PC-3 (cell line): ENCODE data around the gene CTNNBIP1. TPM values are rescaled to one million over a fixed set of nuclear protein-coding genes. Genes with fewer than 3 reads are reported as not detected.

Experiments used
- ATAC-seq: fragments of 200-7000 bp; cut with Tn5 transposase; 2 replicates; pipeline ENCODE4 v1.9.1; 2020; ENCODE audit warnings: mild to moderate bottlenecking, moderate library complexity
- BruUV-seq: library from RNA; stranded (reverse); fragments of 400-500 nt; replicated peaks from 2 replicates; lab custom pipeline; 2021; lab: Mats Ljungman, UMichigan
- CTCF ChIA-PET: fragments of 300-600 bp; sonication (Branson Sonifier 250); formaldehyde crosslinking; loops from one replicate; lab custom pipeline; 2022; ENCODE audit warnings: antibody characterized with exemption; lab: Charles Lee
- POLR2A ChIA-PET: fragments of 300-600 bp; sonication (Branson Sonifier 250); formaldehyde crosslinking; loops from one replicate; lab custom pipeline; 2022; ENCODE audit warnings: antibody characterized with exemption; ENCODE audit not compliant: unreplicated experiment; lab: Charles Lee
- DNase-seq: peaks from one replicate; pipeline ENCODE4 v3.0.0-alpha.2; 2015
- H2AFZ ChIP-seq: fragments of 300-600 bp; sonication (generic); 2 replicates; pipeline ENCODE4 v1.6.0; 2016; ENCODE audit warnings: antibody characterized with exemption, low read length
- H3F3A ChIP-seq: fragments of 300-600 bp; sonication (generic); one replicate; pipeline ENCODE4 v1.6.0; 2017; ENCODE audit warnings: antibody characterized with exemption, low read length, control low read depth, mild to moderate bottlenecking; ENCODE audit not compliant: unreplicated experiment
- H3K27ac ChIP-seq: fragments of 300-600 bp; sonication (generic); 2 replicates; pipeline ENCODE4 v1.5.1; 2016; ENCODE audit warnings: mild to moderate bottlenecking, low read length
- H3K27me3 ChIP-seq: fragments of 300-600 bp; sonication (generic); 2 replicates; pipeline ENCODE4 v1.6.1; 2016; ENCODE audit warnings: low read length, mixed read lengths
- H3K36me3 ChIP-seq: fragments of 300-600 bp; sonication (generic); 2 replicates; pipeline ENCODE4 v1.6.1; 2016; ENCODE audit warnings: low read depth, mixed run types, low read length, mixed read lengths
- H3K4me1 ChIP-seq: fragments of 300-600 bp; sonication (generic); 2 replicates; pipeline ENCODE4 v1.5.1; 2016; ENCODE audit warnings: low read length; ENCODE audit not compliant: insufficient read depth
- H3K4me2 ChIP-seq: fragments of 300-600 bp; sonication (generic); 2 replicates; pipeline ENCODE4 v1.6.0; 2016; ENCODE audit warnings: low read length
- H3K4me3 ChIP-seq: fragments of 300-600 bp; sonication (generic); 2 replicates; pipeline ENCODE4 v1.5.1; 2016; ENCODE audit warnings: mild to moderate bottlenecking, low read length, mixed read lengths
- H3K79me2 ChIP-seq: fragments of 300-600 bp; sonication (generic); 2 replicates; pipeline ENCODE4 v1.6.1; 2017; ENCODE audit warnings: low read length, mixed read lengths
- H3K9ac ChIP-seq: fragments of 300-600 bp; sonication (generic); 2 replicates; pipeline ENCODE4 v1.6.0; 2016; ENCODE audit warnings: mild to moderate bottlenecking, low read length
- H3K9me2 ChIP-seq: fragments of 300-600 bp; sonication (generic); replicated peaks from 2 replicates; pipeline ENCODE4 v1.6.1; 2016; ENCODE audit warnings: mixed run types, low read length, mixed read lengths
- H3K9me3 ChIP-seq: fragments of 300-600 bp; sonication (generic); 2 replicates; pipeline ENCODE4 v1.6.1; 2016; ENCODE audit warnings: low read length, mixed read lengths
- H4K20me1 ChIP-seq: fragments of 300-600 bp; sonication (generic); 2 replicates; pipeline ENCODE4 v1.6.1; 2016; ENCODE audit warnings: low read length, mixed read lengths
- CTCF ChIP-seq: fragments of 300-600 bp; sonication (generic); conservative IDR thresholded peaks from 2 replicates; pipeline ENCODE4 v1.5.1; 2017; ENCODE audit warnings: antibody characterized with exemption, low read depth, mild to moderate bottlenecking, low read length
- EZH2 ChIP-seq: fragments of 300-600 bp; sonication (generic); IDR thresholded peaks from one replicate; pipeline ENCODE4 v1.6.1; 2017; ENCODE audit warnings: antibody characterized with exemption, mild to moderate bottlenecking, low read length; ENCODE audit not compliant: unreplicated experiment
- EZH2phosphoT487 ChIP-seq: fragments of 300-600 bp; sonication (generic); IDR thresholded peaks from 2 replicates; pipeline ENCODE4 v1.6.1; 2018; ENCODE audit warnings: mild to moderate bottlenecking, antibody characterized with exemption, low read length, borderline replicate concordance
- intact Hi-C: fragments of 100-400 bp; cut with micrococcal nuclease; formaldehyde crosslinking; loops from 2 replicates; pipeline ENCODE4 v1.9.0; 2023
- total RNA-seq: library from RNA; depleted of rRNA; stranded (reverse); fragments of >200 nt; gene quantifications from 2 replicates; pipeline ENCODE4 v1.2.3, GENCODE V29; 2014; rRNA removed

Gene CTNNBIP1
- total RNA-seq, 1 experiment from 2014 or later = 78.1 TPM

GRCh38 chr1:9801909-9802308, 108.2 kb downstream of the CTNNBIP1 start:
- POLR2A ChIA-PET = no interaction called here
- intact Hi-C loops = no loop called here
- H3K4me1 ChIP-seq = no peaks in the 10 kb centered on the region
- no peak overlapping the region for H3K9ac ChIP-seq
- H4K20me1 ChIP-seq = peaks cover 15% of the 10 kb centered on the region; the same call in 1 of the 2 replicates
- peaks cover 91% of the 10 kb centered on the region for H3K79me2 ChIP-seq
- no TSS peak for BruUV-seq
- H3K9me3 ChIP-seq = no peaks in the 10 kb centered on the region
- ATAC-seq (no peak), DNase-seq (no peak)
- H3K27ac ChIP-seq = no peak overlapping the region
- H2AFZ ChIP-seq = no peak overlapping the region
- no peaks in the 10 kb centered on the region for H3F3A ChIP-seq
- TF ChIP-seq CTCF (no peak), EZH2 (no peak), EZH2phosphoT487 (no peak)
- H3K9me2 ChIP-seq = no peaks in the 10 kb centered on the region
- H3K36me3 ChIP-seq = no peaks in the 10 kb centered on the region
- no peak overlapping the region for H3K4me3 ChIP-seq
- H3K27me3 ChIP-seq = no peaks in the 10 kb centered on the region
- H3K4me2 ChIP-seq = no peak overlapping the region
- CTCF ChIA-PET = no interaction called here

Other genes starting within 250 kb of the CTNNBIP1 start
- gene CLSTN1, start 86.3 kb downstream of the CTNNBIP1 start, total RNA-seq = 98.3 and 117 TPM in 2 replicates
- gene LZIC, start 33.1 kb upstream of the CTNNBIP1 start, total RNA-seq = 27.2 and 32.5 TPM in 2 replicates
- 4.6 and 7.3 TPM in 2 replicates for gene NMNAT1, start 33.2 kb upstream of the CTNNBIP1 start, total RNA-seq
- 6.0 and 7.5 TPM in 2 replicates for gene RBP7, start 87.0 kb upstream of the CTNNBIP1 start, total RNA-seq
- gene UBE4B, start 122.7 kb upstream of the CTNNBIP1 start, total RNA-seq = 37.9 and 42.1 TPM in 2 replicates